Activated CD4-positive, alpha-beta memory T cell treated with anti-CD3 and anti-CD28 coated beads, Interleukin-2, amount 10 ng/mL, durations not matched to agents 7 days and 5 days (primary cell): ENCODE measurements around the gene DNAH2. TPM values are rescaled to one million over a fixed set of nuclear protein-coding genes. Genes with fewer than 3 reads are reported as not detected.

Source experiments
- CTCF ChIA-PET: fragments of 350-600 bp; sonication (Branson Sonifier 250); formaldehyde crosslinking; loops from one replicate; lab custom pipeline; 2021; ENCODE audit warnings: antibody characterized with exemption, inconsistent platforms; lab: Charles Lee
- POLR2A ChIA-PET: fragments of 350-600 bp; sonication (Branson Sonifier 250); formaldehyde crosslinking; loops from one replicate; lab custom pipeline; 2021; ENCODE audit warnings: antibody characterized with exemption; lab: Charles Lee
- DNase-seq: peaks from one replicate; pipeline ENCODE4 v3.0.0-alpha.2; 2020
- H3K27ac Mint-ChIP-seq: one replicate; pipeline ENCODE4 v1.8.0; 2021; ENCODE audit warnings: mild to moderate bottlenecking, mixed read lengths
- H3K27me3 Mint-ChIP-seq: one replicate; pipeline ENCODE4 v1.8.0; 2021; ENCODE audit warnings: mixed read lengths
- H3K36me3 Mint-ChIP-seq: one replicate; pipeline ENCODE4 v1.8.0; 2021; ENCODE audit warnings: low read depth, mixed read lengths
- H3K4me1 Mint-ChIP-seq: one replicate; pipeline ENCODE4 v1.8.0; 2021; ENCODE audit warnings: mixed read lengths
- H3K4me3 Mint-ChIP-seq: one replicate; pipeline ENCODE4 v1.8.0; 2021; ENCODE audit warnings: mild to moderate bottlenecking, mixed read lengths
- H3K9me3 Mint-ChIP-seq: one replicate; pipeline ENCODE4 v1.8.0; 2021; ENCODE audit warnings: mixed read lengths
- total RNA-seq, 2 experiments: library from RNA; stranded (reverse); gene quantifications; one replicate each; pipeline ENCODE4 v1.2.3, GENCODE V29; 2021

DNAH2 gene
- total RNA-seq, 2 experiments from 2014 or later, result not detected

DNA sequence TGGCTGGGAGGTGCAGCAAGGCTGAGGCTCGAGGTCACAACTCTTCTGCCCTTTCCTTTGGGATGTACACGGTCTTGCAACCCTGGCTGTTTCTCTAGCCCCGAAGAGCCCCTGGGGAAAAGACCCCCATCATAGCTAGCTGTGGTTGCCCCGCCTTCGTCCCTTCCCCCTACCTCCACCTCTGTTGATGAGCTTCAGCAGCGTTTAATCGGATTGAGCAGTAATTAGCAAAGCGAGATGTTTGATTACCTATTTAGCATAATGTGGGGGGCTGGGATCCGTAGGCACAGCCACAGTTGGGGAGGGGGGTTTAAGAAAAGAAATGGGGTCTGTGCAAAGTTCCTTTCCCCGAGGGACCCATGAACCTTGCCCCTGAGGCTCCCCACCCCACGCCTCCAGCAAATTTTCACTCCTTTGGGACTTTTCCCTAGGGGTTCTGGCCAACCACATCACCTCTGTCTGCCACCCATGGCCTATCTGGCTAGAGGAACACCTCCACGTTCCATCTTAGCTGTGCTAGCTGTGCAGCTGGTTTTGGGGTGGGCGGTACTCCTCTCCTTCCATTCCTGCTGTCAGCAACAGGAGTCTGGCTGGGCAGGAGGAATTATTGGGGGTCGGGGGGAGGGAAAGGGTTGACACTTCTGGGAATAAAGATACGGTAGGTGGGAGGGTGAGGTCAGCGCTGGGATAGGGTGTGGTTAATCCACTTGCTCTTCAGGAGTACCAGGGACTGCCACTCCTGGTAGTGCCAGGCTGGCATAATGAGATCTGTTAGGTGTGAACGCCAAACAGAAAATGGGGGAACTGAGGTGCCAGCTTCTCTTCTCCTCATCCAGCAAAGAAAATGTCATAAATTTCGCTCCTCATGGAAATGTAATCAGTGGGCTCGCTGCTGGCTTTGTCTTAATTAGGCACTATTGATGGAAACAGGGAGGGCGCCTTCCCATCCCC, 1.3 kb upstream of the DNAH2 start:
- H3K27me3 Mint-ChIP-seq, result peaks cover 77% of the 10 kb centered on the region
- DNase-seq, result no peak
- peak overlapping the region; percentile 70 for H3K4me3 Mint-ChIP-seq
- H3K9me3 Mint-ChIP-seq, result no peaks in the 10 kb centered on the region
- peaks cover 30% of the 10 kb centered on the region for H3K4me1 Mint-ChIP-seq
- CTCF ChIA-PET, result interaction anchor here (1.5 kb wide), 1 partner anchor 31 kb away, joined by 3 read pairs; no protein-coding TSS in a partner anchor
- POLR2A ChIA-PET, result interaction anchor here (0.9 to 1.2 kb wide), 2 partner anchors 28 to 65 kb away, joined by 3 to 4 read pairs; partner anchors contain the start of genes ATP1B2 and WRAP53
- H3K36me3 Mint-ChIP-seq, result no peaks in the 10 kb centered on the region
- no peak overlapping the region for H3K27ac Mint-ChIP-seq

- ChIA-PET CTCF (interaction anchor here (1.2 kb wide), 1 partner anchor 30 kb away, joined by 5 read pairs; the partner anchor contains the start of genes TP53 and WRAP53), POLR2A (interaction anchor here (0.6 to 1.2 kb wide), 3 partner anchors 12 to 31 kb away, joined by 3 to 4 read pairs (median 3); partner anchors contain the start of genes TP53 and WRAP53)
- peaks cover 26% of the 10 kb centered on the region for H3K4me1 Mint-ChIP-seq
- no peak overlapping the region for H3K27ac Mint-ChIP-seq
- peak overlapping the region; percentile 70 for H3K4me3 Mint-ChIP-seq
- DNase-seq, result peak; percentile 74
- H3K27me3 Mint-ChIP-seq, result peaks cover 75% of the 10 kb centered on the region
- no peaks in the 10 kb centered on the region for H3K9me3 Mint-ChIP-seq
- no peaks in the 10 kb centered on the region for H3K36me3 Mint-ChIP-seq
Observed at GRCh38 chr17:7717756-7718350, 309 bp downstream of the DNAH2 start.

DNA sequence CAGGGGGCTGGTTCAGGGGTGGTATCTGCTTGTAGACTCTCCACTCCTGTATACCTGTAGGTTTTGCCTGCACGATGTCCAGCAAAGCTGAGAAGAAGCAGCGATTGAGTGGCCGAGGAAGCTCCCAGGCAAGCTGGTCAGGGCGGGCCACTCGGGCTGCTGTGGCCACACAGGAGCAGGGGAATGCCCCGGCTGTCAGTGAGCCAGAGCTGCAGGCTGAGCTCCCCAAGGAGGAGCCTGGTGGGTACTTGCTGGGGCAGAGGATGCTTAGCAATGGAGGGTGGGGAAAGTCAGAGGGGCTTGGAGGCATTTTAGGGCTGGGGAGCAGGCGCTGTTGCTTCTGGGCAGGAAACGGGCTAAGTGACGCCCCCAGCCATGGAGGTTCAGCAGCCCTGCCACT, 2.1 kb downstream of the DNAH2 start:
- CTCF ChIA-PET, result no interaction called here
- Mint-ChIP-seq H3K36me3 (no peaks in the 10 kb centered on the region), H3K4me1 (peaks cover 23% of the 10 kb centered on the region), H3K27ac (no peak overlapping the region), H3K4me3 (no peak overlapping the region), H3K27me3 (peaks cover 67% of the 10 kb centered on the region), H3K9me3 (no peaks in the 10 kb centered on the region)
- no peak for DNase-seq
- POLR2A ChIA-PET, result no interaction called here

DNA sequence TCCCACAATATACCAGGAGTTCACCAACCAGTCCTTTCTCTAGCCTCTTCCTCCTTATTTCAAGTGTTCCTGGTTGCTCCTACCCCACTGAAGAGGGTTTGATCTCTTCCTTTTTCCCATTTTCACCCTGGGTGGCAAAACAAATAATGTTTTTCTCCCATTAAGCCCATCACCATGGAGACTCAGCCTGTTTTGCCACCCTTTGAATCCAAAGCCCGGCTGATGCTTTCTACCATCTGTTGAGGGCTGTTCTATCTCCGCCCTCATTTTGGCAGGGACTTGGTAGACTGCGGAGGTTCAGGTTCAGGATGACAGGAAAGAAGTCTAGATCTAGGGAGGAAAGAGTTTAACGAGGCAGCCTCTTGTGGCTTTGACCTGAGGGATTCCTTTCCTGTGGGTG, 2.6 kb downstream of the DNAH2 start:
- DNase-seq, result no peak
- ChIA-PET CTCF (interaction anchor here (0.7 to 0.9 kb wide), 2 partner anchors 9 to 23 kb away, joined by 3 read pairs; no protein-coding TSS in a partner anchor), POLR2A (no interaction called here)
- Mint-ChIP-seq H3K4me1 (peaks cover 23% of the 10 kb centered on the region), H3K4me3 (no peak overlapping the region), H3K27ac (no peak overlapping the region), H3K27me3 (peaks cover 64% of the 10 kb centered on the region), H3K36me3 (no peaks in the 10 kb centered on the region), H3K9me3 (no peaks in the 10 kb centered on the region)

DNA sequence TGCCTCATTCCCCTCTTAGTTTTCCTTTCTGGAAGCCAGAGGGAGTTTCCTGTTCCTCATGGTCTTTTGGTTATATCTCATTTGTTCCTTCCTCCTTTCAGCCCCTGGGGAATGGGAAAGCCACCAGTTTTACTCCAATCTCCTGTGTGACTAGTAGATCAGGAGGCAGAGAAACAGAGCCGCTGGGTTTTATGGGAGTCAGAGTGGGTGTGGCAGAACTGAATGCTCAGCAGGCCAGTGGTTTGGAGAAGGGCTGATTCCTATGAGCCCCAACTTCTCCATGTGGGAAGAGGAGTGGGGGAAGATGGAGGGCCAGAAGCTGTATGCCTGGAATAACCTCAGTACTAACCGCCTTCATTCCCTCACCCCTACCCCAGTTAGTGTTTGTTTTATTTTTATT, 4.1 kb downstream of the DNAH2 start:
- no peak overlapping the region for H3K27ac Mint-ChIP-seq
- DNase-seq, result no peak
- ChIA-PET CTCF (no interaction called here), POLR2A (no interaction called here)
- H3K27me3 Mint-ChIP-seq, result peaks cover 51% of the 10 kb centered on the region
- no peaks in the 10 kb centered on the region for H3K9me3 Mint-ChIP-seq
- peaks cover 19% of the 10 kb centered on the region for H3K4me1 Mint-ChIP-seq
- no peak overlapping the region for H3K4me3 Mint-ChIP-seq
- no peaks in the 10 kb centered on the region for H3K36me3 Mint-ChIP-seq

DNA sequence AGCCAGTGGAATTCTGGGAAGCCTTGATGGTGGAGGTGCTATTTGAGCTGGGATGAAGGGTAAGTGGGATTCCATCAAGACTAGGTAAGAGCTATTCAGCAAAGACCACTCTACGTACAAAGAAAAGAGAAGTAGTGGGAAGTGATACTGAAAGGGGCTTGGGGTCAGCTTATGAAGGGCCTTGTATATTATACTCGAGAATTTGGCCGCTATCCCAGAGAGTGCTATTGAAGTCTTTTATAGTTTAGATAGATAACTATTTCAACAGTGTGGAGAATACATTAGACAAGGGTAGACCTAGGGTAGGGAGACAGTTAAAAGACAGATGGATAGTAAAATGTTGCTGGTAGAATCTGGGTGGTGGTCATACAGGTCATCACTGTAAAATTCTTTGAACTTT, 10.3 kb downstream of the DNAH2 start:
- Mint-ChIP-seq H3K27me3 (peaks cover 24% of the 10 kb centered on the region), H3K4me3 (no peak overlapping the region), H3K4me1 (no peaks in the 10 kb centered on the region), H3K27ac (no peak overlapping the region), H3K9me3 (no peaks in the 10 kb centered on the region), H3K36me3 (no peaks in the 10 kb centered on the region)
- no peak for DNase-seq
- CTCF ChIA-PET, result no interaction called here
- POLR2A ChIA-PET, result no interaction called here

DNA sequence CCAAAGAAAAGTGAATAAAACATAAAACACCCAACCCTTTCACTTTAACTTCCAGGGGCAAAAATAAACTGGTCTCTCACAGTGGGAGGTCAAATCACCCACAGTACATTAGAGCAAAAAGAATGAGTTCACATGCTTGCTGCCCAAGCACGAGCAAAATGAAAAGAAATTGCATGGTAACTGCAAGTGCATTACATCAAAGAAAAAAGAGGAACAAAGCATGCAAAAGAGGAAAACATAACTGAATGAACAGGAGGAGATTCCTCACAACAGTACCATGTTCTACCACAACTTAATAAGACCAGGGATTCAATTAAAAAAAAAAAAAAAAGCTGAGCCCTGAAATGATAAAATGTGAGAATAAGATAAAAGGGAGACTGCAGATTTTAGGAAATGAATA, 12.3 kb downstream of the DNAH2 start:
- no peaks in the 10 kb centered on the region for H3K36me3 Mint-ChIP-seq
- POLR2A ChIA-PET, result interaction anchor here (0.6 kb wide), 1 partner anchor 12 kb away, joined by 3 read pairs; the partner anchor contains the start of gene DNAH2
- no peak overlapping the region for H3K27ac Mint-ChIP-seq
- DNase-seq, result no peak
- no peaks in the 10 kb centered on the region for H3K9me3 Mint-ChIP-seq
- H3K4me1 Mint-ChIP-seq, result no peaks in the 10 kb centered on the region
- H3K27me3 Mint-ChIP-seq, result peaks cover 22% of the 10 kb centered on the region
- CTCF ChIA-PET, result interaction anchor here (1.3 kb wide), 1 partner anchor 14 kb away, joined by 6 read pairs; no protein-coding TSS in a partner anchor
- H3K4me3 Mint-ChIP-seq, result no peak overlapping the region

DNA sequence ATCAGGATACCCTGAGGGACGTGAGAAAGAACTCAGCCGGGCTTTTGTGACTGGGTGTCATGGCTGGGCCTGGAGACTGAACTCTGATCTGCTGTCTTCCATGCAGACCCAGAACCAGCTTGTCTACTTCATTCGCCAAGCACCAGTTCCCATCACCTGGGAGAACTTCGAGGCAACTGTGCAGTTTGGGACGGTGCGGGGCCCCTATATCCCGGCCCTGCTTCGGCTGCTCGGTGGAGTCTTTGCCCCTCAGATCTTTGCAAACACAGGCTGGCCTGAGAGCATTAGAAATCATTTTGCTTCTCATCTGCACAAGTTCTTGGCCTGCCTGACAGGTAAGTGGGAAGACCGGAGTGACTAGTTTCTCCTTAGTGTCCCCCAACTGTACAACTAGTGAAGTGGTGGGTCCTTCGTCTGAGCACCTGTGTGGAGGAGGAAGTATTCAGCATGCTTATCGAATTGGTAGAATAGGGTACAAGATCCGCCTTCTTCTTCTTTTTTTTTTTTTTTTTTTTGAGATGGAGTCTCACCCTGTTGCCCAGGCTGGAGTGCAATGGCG, 15.5 kb downstream of the DNAH2 start:
- Mint-ChIP-seq H3K4me3 (no peak overlapping the region), H3K27ac (no peak overlapping the region), H3K4me1 (no peaks in the 10 kb centered on the region), H3K9me3 (no peaks in the 10 kb centered on the region), H3K27me3 (peaks cover 26% of the 10 kb centered on the region), H3K36me3 (no peaks in the 10 kb centered on the region)
- no peak for DNase-seq
- ChIA-PET CTCF (no interaction called here), POLR2A (no interaction called here)

DNA sequence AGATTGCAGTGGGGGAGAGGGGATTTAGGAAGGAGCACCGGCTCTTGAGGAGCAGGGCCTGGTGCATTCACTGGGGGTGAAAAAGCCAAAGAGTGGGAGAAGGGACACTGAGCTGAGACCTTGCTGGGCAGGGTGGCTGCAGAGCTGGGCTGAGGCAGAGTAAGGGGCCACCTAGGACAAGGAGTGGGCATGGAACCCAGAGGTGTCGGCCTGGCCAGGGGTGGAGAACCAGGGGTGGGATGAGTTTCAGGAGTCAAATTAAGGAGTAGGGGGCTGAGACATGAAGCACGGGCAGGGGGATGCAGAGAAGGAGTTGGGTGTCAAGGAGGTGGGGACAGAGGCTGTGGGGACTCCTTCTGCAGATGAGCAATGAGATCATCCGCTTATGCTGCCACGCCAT, 20.1 kb downstream of the DNAH2 start:
- Mint-ChIP-seq H3K4me3 (no peak overlapping the region), H3K36me3 (no peaks in the 10 kb centered on the region), H3K27ac (no peak overlapping the region), H3K4me1 (no peaks in the 10 kb centered on the region), H3K9me3 (no peaks in the 10 kb centered on the region), H3K27me3 (peaks cover 26% of the 10 kb centered on the region)
- DNase-seq, result no peak
- ChIA-PET POLR2A (no interaction called here), CTCF (no interaction called here)

GRCh38 chr17:7739746-7740145, 22.2 kb downstream of the DNAH2 start:
- Mint-ChIP-seq H3K27me3 (peaks cover 21% of the 10 kb centered on the region), H3K27ac (no peak overlapping the region), H3K4me3 (no peak overlapping the region), H3K9me3 (no peaks in the 10 kb centered on the region), H3K36me3 (no peaks in the 10 kb centered on the region), H3K4me1 (no peaks in the 10 kb centered on the region)
- CTCF ChIA-PET, result no interaction called here
- POLR2A ChIA-PET, result no interaction called here
- DNase-seq, result no peak

DNA sequence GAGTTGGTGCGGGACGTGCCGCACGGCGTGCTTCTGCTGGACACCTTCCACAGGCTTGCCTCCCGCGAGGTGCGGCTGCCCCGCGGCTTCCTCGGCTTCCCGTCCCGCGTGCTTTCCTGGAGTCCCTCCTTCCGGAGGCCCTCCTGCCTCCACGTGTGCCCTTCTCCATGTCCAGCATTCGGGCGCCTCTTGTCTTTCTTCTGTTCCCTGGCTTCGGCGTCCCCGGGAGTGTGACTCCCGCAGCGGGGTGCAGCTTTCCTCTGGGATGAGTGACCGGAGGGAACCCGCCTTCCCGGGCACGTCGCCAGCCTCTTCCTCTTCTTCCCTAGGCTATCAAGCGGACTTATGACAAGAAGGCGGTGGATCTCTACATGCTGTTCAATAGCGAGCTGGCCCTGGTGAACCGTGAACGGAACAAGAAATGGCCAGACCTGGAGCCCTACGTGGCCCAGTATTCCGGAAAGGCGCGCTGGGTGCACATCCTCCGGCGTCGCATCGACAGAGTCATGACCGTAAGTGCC, 23.0 kb downstream of the DNAH2 start:
- DNase-seq, result no peak
- Mint-ChIP-seq H3K4me3 (no peak overlapping the region), H3K4me1 (no peaks in the 10 kb centered on the region), H3K27me3 (peaks cover 21% of the 10 kb centered on the region), H3K9me3 (no peaks in the 10 kb centered on the region), H3K36me3 (no peaks in the 10 kb centered on the region), H3K27ac (no peak overlapping the region)
- ChIA-PET POLR2A (no interaction called here), CTCF (no interaction called here)

GRCh38 chr17:7742729-7743128, 25.2 kb downstream of the DNAH2 start:
- no peak overlapping the region for H3K4me3 Mint-ChIP-seq
- peaks cover 25% of the 10 kb centered on the region for H3K27me3 Mint-ChIP-seq
- no peaks in the 10 kb centered on the region for H3K4me1 Mint-ChIP-seq
- DNase-seq, result no peak
- CTCF ChIA-PET, result interaction anchor here (0.7 to 2.2 kb wide), 9 partner anchors 14 to 314 kb away, joined by 3 to 12 read pairs (median 6); no protein-coding TSS in a partner anchor
- H3K27ac Mint-ChIP-seq, result no peak overlapping the region
- POLR2A ChIA-PET, result no interaction called here
- no peaks in the 10 kb centered on the region for H3K9me3 Mint-ChIP-seq
- H3K36me3 Mint-ChIP-seq, result no peaks in the 10 kb centered on the region
